GM19455 (cell line): ENCODE results near the gene HES7.
A peak's percentile ranks its signal among the peaks of the same experiment; 100 is the strongest.
"Not testable (repeated sequence)": the region's sequence is repeated elsewhere in the genome, so short reads cannot be mapped to it uniquely, and the experiment has no call there.

Source experiments
- ATAC-seq: cut with Tn5 transposase; IDR thresholded peaks from one replicate; pipeline ENCODE4 v1.9.1; 2021; ENCODE audit not compliant: unreplicated experiment

HES7 gene

DNA sequence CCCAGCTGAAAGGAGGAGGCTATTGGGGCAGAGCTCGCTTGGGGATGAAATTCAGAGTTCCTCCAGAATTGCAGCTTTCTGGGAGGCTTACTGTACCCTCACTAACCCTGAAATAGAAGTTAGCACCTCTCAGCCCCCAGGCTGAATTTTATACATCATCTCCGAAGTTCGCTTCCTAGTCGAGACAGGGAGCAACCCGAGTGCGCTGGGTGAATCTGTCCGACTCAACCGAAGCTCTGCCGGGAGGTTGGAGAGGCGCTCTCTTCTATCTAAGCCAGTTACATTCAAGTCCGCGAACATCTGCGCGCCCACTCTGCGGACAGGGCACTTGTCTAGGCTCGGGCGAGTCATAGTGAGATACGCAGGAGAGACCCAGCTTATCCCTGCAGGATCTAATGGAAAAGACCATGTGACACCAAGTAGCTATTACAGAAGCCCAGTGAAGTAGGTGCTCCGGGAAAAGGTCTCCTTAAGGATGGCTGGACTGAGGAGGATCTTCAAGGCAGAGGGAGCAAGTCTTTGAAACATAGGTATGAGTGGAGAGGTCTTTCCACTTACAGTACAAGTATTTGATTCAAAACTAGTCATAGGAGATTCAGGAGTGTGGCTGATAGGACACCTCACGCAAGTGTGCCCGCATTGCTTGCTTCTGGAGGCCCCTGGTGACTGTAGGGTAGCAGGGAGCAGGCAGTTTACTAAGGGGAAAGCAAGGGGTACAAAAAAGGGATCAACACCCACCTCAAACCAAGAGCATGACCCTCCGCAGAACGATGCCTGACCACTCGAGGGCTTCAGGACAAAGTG is 646 bp upstream of the HES7 start:
- no peak for ATAC-seq

DNA sequence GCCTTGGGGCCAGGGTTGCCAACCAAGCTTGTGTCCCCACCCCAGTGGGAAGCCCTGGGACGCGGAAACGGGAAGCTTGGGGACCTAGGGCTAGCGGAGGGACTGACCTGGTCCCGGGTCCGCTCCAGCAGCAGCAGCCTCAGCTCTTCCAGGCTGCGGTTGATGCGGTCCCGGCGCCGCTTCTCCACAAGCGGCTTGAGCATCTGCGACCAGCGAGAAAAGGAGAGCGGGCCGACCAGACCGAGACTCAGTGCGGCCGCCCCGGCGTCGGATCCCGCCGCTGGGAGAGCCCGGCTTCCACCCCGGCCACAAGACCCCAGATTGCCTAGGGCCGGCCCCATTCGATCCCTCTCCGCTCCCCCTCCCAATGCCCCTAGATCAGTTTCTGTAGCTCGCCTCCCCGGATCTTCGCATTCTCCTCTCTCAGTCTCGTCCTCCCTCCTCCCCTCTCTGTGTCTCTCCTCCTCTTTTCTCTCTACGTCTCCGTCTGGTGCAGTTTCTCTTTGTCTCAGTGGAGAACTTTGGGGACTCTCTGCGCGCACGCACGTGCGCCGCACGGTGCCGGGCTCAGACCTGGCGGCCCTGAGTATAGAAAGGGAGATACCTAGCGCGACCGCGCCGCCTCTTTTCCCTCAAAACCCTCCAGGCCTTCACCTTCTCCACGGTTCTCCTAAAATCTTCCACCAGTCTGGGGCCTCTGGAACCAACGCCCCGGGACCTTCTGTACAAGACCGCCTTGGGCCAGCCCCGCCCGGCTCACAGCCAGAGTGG is 797 bp downstream of the HES7 start:
- ATAC-seq = no peak

DNA sequence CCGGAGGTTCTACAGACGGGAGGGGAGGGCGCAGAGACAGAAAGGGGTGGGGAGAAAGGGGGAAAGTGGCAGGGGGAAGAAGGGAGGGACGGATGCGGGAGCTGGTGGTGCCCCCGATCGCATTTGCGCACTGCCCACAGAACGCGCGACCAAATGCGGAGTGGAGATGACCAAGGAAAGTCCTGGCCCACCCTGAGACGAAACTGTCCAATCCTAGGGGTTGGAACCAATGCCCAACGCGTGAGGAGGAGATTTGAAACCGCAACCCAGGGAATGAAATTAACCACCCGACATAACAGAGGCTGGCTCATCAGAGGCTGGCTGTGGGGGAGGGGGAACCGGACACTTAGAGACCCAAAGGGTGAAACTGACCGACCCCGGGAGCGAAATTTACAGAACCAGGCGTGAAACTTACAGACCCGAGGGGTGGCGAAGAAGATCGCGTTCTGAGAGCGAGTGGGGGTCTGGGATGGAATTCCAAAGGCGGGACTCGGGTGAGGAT is 1.4 kb downstream of the HES7 start:
- no peak for ATAC-seq

DNA sequence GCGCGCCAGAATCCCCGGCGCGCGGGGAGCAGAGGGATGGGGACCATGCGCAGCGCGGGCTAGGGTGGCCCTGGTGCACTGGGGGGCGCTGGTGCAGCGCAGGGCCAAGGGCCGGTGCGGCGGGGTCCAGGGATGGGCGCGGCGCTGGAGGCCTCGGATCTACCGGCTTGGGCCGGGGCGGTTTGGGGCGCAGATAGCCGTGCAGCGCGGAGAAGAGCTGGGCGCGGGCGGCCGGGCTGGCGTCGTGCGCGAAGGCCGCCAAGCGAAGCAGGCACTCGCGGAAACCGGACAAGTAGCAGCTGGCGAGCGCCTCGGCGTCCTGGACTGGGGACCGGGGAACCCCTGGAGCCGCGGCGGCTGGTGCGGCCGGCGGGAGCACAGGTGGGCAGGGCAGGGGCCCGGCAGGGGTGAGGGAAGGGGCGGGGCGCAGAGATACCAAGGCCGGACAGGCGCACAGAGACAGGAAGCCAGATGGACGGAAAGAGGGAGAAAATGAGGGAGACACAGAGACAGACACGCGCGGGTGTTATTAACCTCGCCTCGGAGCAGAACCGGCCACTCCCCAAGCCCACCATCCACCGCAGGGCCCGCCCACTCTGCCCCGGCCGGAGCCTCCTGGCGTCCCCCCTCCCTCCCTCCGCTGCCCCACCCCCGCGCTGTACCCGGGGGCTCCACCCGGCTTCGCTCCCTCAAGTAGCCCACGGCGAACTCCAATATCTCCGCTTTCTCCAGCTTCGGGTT is 2.1 kb downstream of the HES7 start:
- ATAC-seq = no peak

DNA sequence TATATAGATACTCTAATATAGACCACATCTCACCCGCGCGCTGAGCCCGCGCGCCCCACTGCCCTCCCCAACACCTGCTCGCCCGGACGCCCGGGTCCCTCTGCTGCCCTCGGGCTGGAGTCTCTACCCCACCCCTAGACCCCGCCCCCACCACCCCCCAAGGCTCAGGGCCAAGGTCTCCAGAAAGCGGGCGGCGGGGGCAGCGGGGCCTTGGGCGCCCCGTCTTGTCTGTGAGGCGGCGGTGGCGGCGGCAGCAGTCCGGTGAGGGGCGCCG is 2.6 kb downstream of the HES7 start:
- ATAC-seq = no peak

DNA sequence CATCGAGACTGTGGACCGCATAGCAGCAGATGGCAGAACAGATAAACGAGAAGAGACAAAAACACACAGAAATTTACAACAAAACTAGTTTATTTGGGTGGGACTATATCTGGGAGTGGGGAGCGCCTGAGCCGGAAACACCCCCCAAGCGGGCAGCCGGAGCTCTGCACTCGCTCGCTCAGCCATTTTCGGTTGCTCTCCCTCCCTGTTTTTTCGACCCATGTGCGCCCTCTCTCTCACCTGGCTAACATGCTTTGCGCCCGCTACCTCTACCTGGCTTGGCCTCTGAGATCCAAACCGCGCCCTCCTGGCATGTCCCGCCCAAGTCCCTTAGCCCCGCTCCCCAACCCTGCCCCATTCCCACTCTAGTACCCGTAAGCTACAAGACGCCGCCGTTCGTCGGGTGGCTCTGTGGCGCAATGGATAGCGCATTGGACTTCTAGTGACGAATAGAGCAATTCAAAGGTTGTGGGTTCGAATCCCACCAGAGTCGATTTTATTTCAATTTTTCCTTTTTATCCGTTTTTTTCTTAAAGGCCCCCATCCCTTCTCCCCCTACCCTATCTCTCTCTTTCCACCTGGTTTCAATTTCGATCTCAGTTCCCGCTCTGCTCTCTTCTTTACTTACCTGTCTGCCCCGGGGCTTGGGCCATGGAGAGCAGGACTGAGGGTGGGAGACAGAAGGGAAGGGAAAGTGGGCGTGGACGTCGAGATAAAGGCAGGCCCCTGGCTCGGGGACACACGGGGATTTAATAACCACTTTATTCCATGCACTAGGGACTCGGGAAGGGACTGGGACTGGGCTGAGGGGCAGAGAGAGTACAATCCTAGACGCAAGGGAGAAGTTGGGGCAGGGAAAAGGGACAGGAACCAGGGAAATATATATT is 3.1 kb downstream of the HES7 start:
- no peak for ATAC-seq

DNA sequence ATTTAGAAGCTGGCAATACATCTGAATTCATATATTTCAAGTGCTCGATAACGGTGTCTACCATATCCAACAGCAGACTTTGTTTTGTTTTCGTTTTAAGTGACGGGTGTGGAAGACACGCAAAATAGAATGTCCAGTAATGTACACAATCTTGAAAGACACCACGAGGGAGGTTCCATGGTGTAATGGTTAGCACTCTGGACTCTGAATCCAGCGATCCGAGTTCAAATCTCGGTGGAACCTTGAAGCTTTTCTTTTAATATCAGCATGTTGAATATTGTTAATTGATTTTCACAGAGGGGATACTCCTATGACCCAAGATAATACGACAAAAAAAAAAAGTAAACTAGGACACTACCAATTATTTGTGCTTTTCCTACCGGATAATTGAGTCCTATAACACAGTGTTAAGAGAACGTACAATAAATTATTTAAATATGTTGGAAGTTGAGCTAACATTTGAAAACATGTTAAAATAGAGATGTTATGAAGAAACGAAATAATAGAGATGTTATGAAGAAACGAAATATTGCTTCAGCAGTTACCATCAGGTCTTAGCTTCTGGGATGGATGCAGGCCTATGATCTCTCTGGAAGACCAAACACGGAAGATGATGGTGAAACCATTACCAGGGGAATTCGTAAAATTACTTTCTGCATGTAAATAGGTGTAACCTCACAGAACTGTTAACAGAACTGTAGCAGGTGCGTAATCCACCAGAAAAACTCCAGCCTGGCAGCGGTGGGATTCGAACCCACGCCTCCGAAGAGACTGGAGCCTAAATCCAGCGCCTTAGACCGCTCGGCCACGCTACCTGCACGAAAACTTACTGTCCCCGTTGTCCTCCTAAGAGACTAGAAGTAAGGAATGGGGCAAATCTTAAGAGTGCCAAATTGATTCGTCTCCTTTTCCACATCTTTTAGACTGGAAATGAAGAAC is 4.1 kb downstream of the HES7 start:
- peak; percentile 38 for ATAC-seq

DNA sequence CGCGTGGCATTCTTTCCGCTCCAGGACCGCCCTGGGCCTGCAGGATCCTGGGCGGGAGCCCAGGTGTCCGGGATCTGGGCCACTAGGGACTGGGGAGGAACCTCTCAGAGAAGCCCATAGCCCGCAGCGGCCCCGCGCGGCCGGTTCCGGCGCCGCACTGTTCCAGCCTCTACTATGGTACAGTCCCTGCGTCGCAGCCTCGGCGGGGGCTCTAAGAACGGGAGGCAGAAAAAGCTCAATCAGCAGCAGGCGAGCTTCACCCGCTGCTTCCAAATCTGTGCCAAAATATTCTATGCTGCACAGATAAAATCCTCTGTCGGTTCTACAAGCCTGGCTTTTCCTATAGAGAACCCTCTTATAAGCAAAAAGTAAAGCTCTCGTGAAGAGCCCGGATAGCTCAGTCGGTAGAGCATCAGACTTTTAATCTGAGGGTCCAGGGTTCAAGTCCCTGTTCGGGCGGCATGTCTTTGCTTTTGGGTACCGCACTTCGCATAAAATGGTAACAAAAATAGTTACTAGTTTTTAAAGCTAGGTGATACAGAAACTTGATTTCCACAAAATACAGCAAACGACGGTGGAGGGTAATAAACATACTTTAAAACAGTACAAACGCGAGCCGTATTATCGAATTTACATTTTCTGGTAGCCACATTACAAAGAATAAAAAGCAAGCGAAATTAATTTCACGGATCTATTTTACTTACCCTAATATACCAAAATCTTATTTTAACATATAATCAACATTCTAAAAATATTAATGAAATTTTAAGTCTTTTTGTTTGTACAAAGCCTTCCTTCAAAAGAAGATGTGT is 4.9 kb downstream of the HES7 start:
- ATAC-seq = peak; percentile 36

DNA sequence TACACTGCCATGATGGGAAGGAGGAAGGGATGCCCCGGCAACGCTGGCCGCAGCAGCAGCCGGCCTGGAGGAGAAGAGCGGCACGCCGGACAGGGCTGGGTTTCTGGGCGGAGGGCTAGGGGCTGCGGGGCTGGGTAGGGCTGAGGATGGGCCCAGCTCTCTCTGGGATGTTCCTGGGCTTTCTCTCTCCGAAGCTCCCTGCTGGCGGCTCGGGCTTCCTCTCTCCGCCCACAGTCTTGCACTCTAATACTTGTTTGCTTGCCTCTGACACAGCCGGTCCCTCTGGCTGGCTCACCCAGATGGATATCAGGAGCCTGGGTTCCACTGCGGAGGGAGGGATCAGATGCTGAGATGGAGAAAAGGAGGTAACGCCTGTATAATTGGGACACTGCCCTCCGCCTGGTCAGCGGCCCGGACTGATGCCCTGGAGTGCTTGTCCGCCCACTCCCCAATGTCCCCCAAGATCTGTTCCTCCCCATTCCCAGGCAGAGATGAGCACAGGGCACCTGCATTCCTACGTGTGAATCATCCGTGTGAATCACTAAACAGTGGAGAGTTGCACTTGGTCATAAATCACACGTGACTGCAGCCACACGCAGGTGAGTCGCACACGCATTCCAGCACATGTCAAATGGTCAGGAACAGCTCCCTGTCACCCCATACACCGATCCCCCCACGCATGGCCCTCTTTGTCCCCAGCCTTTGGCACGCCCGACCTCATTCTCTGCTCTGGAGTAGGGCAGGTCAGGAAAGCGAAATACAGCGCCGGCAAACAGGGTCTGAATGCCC is 5.7 kb downstream of the HES7 start, which contains the start of gene ALOXE3:
Gene ALOXE3, minus strand, starts transcription at position 535 of the 789 bp plus-strand sequence. Its CDS starts 524 bp downstream, at position 11.
- ATAC-seq = no peak

DNA sequence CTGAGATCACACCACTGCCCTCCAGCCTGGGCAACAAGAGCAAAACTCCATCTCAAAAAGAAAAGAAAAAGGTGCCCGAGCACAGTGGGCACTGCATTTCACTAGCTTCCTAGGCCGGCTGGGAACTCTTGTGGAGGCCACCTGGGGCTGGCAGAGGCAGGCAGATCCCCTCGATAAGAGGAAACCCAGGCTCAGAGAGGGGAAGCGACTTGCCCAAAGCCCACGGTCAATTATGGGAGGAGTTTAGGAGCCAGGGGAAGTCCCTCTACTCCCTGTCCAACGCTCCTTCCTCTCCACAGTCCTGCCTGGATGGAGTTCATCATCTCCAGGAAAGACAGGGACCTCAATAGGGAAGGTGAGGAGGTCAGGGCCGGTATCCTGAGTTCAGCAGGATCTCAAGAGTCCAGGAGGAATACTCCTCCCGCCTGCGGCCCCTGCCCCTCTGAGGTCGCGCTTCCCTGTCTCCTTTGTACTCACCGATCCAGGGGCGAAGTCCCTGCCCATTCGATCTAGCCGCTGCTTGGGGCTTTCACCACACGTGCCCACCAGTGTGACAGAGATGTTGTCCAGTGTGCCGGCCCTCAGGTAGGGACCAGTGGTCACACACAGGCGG is 6.4 kb downstream of the HES7 start:
- ATAC-seq = no peak

DNA sequence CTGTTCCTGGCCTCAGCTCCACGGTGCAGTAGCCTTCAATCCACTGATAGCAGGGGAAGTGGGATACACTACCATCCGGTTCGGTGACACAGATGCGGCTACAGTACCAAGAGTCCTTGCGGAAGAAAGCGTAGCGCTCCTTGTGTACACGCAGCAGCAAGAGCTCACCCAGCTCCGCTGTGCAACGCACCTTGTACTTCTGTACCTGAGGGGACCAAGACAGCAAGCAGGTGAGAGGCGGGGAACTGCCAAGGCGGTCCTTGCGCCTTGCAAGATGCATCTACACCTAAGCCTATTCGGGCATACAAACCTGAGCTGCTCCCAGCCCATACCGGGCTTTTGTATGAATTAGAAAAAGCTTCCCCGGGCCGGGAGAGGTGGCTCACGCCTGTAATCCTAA is 7.1 kb downstream of the HES7 start:
- no peak for ATAC-seq

DNA sequence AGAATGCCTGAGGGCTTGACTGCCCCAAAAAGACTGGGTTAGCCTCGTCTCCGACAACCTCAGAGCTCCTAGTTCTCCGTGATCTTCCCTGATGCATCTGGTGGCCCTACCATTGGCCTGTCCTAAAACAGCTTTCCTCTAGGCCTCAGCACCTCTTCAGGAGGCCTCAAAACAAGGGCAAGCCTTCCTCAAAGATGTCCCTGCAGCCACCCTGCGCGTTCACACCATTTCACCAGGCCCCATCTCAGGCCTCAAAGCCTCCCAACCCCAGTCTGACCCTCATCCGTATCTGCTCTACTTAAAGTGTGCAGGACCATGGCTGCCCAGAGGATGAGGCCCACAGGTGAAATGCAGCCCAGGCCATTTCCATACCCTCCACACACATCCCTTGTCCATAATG is 13.0 kb downstream of the HES7 start:
- no peak for ATAC-seq

DNA sequence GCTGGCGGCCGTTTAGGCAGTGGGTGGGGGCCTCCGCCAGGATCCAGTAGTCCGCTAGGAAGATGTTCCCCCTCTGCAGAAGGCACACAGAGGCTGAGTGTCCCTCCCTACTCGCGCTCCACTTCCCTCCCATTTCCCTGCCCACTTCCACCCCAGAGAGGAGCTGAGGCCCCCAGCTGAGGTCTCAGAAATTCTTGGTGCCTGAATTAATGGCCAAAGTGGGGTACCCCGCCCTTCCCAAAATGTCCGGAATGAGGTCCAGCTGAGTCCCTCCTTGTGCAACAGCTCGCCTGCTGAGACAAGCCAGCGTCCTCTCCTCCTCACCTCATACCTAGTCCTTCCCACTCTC is 13.5 kb downstream of the HES7 start:
- no peak for ATAC-seq

DNA sequence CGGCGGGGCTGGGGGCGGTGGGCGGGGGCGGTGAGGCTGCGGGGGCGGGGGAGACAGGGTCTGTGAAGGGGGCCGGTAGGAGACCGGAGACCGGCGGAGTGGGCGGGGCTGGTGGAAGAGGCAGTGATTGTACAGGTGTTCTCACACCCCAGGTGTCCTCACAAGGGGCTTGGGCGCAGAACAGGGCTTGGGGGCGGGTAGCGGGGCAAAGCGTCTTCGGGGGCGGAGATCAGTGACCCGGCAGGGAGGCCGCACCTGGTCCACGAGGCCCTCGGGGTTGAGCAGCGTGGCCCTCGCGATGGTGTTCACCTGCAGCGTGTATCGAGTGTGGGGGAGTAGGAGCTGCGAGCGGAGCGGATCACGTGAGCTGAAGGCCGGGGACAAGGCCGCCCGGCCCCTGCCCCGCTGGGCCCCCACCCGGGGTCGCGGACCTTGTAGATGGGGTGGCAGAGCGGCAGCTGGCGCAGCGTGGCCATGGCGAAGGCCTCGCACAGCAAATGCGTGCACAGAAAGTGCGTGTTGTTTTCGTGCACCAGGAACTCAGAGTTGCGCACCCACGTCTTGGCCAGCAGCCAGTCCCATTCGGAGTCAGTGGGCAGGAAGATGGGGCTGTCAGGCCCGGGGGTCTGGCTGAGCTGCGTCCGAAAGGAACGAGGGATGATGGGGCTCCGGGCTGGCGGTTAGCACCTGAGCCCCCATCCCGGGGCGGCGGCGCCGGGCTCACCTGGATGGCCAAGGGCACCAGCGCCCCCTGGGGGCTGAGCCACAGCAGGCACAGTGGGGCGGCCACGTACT is 14.0 kb downstream of the HES7 start:
- no peak for ATAC-seq

DNA sequence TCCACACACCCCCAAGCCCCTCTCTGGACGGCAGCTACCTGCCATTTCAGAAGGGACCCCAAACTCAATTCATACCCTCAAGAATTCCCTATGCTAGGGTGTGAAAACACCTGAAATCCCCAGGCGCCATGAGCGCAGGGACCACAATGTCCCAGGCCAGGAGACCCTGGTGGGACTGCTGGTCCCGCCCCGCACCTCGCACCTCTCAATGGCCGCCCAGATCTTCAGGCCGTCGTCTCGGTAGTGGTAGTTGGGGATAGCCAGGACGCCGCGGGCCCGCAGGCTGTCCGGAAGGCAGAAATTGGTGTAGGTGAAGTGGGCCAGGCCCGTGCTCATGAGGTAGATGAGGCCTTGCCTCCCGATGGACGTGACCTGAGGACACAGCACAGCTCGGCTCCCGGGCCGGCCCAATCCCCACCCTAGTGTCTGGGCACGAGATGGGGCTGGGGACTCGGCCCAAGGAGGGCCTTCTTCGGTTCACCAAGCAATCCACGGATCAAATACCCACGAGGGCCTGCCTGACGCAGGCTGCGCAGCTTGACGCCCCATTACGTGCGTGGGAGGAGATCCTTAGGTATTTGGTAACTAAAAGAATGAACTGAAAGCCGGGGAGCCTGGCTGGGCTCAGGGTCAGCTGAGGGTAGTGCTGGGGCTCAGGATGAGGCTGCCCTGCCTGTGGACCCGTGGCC is 14.8 kb downstream of the HES7 start:
- no peak for ATAC-seq

DNA sequence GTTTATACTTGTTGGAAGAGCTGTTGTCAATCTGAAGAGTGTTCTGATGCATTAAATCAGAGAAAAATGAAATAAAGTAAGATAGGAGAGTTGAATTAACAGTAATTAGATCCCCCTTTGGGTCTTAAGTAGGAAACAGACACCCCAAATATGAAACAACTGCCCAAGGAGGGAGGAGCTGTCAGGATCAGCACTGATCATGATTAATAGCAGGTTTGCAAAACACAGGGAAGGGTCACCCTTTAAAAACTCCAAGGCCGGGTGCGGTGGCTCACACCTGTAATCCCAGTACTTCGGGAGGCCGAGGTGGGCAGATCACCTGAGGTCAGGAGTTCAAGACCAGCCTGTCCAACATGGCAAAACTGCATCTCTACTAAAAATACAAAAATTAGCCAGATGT is 16.9 kb downstream of the HES7 start:
- ATAC-seq = not testable (repeated sequence)
